MM.1S (cell line): ENCODE data around the gene NRG3.

Source experiments
- DNase-seq: peaks from one replicate; pipeline ENCODE4 v3.0.0-alpha.2; 2015
- H2AFZ ChIP-seq: fragments of 300-600 bp; sonication (generic); 2 replicates; pipeline ENCODE4 v1.6.0; 2016; ENCODE audit warnings: antibody characterized with exemption, low read length
- H3F3A ChIP-seq: fragments of 300-600 bp; sonication (generic); 2 replicates; pipeline ENCODE4 v1.6.1; 2016; ENCODE audit warnings: mild to moderate bottlenecking, antibody characterized with exemption, low read length, moderate library complexity, mixed read lengths; ENCODE audit not compliant: insufficient read depth
- H3K27ac ChIP-seq: fragments of 300-600 bp; sonication (generic); 2 replicates; pipeline ENCODE4 v1.5.1; 2016; ENCODE audit warnings: mild to moderate bottlenecking, low read length
- H3K27me3 ChIP-seq: fragments of 300-600 bp; sonication (generic); replicated peaks from 2 replicates; pipeline ENCODE4 v1.6.0; 2016; ENCODE audit warnings: low read length; ENCODE audit not compliant: insufficient read depth
- H3K36me3 ChIP-seq: fragments of 300-600 bp; sonication (generic); replicated peaks from 2 replicates; pipeline ENCODE4 v1.6.1; 2016; ENCODE audit warnings: mild to moderate bottlenecking, low read length, mixed read lengths; ENCODE audit not compliant: insufficient read depth
- H3K4me1 ChIP-seq: fragments of 300-600 bp; sonication (generic); 2 replicates; pipeline ENCODE4 v1.6.1; 2016; ENCODE audit warnings: low read length, mixed read lengths
- H3K4me2 ChIP-seq: fragments of 300-600 bp; sonication (generic); 2 replicates; pipeline ENCODE4 v1.6.0; 2016; ENCODE audit warnings: low read depth, low read length
- H3K4me3 ChIP-seq: fragments of 300-600 bp; sonication (generic); 2 replicates; pipeline ENCODE4 v1.5.1; 2016; ENCODE audit warnings: low read length, mixed read lengths
- H3K79me2 ChIP-seq: fragments of 300-600 bp; sonication (generic); 2 replicates; pipeline ENCODE4 v1.6.1; 2016; ENCODE audit warnings: mixed run types, low read length, mixed read lengths
- H3K9ac ChIP-seq: fragments of 300-600 bp; sonication (generic); 2 replicates; pipeline ENCODE4 v1.6.1; 2016; ENCODE audit warnings: low read length, mixed read lengths
- H3K9me2 ChIP-seq: fragments of 300-600 bp; sonication (generic); replicated peaks from 2 replicates; pipeline ENCODE4 v1.6.1; 2016; ENCODE audit warnings: mild to moderate bottlenecking, low read length, mixed read lengths; ENCODE audit not compliant: insufficient read depth
- H3K9me3 ChIP-seq: fragments of 300-600 bp; sonication (generic); replicated peaks from 2 replicates; pipeline ENCODE4 v1.6.1; 2016; ENCODE audit warnings: mild to moderate bottlenecking, low read length, mixed read lengths; ENCODE audit not compliant: insufficient read depth
- H4K20me1 ChIP-seq: fragments of 300-600 bp; sonication (generic); 2 replicates; pipeline ENCODE4 v1.6.1; 2016; ENCODE audit warnings: mild to moderate bottlenecking, low read length, moderate library complexity, mixed read lengths; ENCODE audit not compliant: insufficient read depth
- EZH2 ChIP-seq: fragments of 300-600 bp; sonication (generic); optimal IDR thresholded peaks from 2 replicates; pipeline ENCODE3; 2017; ENCODE audit warnings: low read depth, mild to moderate bottlenecking, antibody characterized with exemption, low read length, mixed read lengths
- EZH2phosphoT487 ChIP-seq: fragments of 300-600 bp; sonication (generic); IDR thresholded peaks from 2 replicates; pipeline ENCODE4 v1.6.1; 2018; ENCODE audit warnings: antibody characterized with exemption, low read length
- TF ChIP-seq, protein P1 (sequence below): fragments of 300-600 bp; sonication (generic); IDR thresholded peaks from 2 replicates; pipeline ENCODE4 v1.5.1; 2016; ENCODE audit warnings: antibody characterized with exemption, low read length, mixed read lengths

NRG3 gene

DNA sequence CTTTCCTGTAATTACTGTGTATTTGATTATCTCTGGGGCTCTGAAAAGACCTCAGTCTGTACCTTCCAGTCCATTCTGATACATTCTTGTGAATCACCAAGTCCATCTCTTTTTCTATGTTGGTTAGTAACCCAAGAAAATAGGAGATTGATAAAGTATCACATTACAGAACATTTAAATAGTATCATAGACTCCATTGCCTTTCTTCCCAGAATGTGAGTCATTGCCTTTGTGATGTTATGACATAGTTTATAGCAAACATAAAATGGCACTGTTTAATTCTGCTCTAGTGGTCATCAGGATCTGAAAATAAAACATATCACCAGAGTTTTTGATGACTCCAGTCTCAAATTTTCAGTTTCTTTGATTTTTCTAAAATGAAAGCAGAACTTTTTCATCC, 78.4 kb downstream of the NRG3 start:
- H3K4me1 ChIP-seq: peaks cover 11% of the 10 kb centered on the region
- no peaks in the 10 kb centered on the region for H4K20me1 ChIP-seq
- H3K27me3 ChIP-seq: no peaks in the 10 kb centered on the region
- no peak overlapping the region for H3K4me3 ChIP-seq
- no peaks in the 10 kb centered on the region for H3K36me3 ChIP-seq
- H3F3A ChIP-seq: no peaks in the 10 kb centered on the region
- peaks cover 3% of the 10 kb centered on the region; the same call in 1 of the 2 replicates for H3K79me2 ChIP-seq
- no peak overlapping the region for H2AFZ ChIP-seq
- DNase-seq: peak; percentile 29
- H3K27ac ChIP-seq: peak overlapping the region; percentile 0; the same call in 1 of the 2 replicates
- H3K9me3 ChIP-seq: no peaks in the 10 kb centered on the region
- no peak overlapping the region for H3K9ac ChIP-seq
- TF ChIP-seq, protein P1, sequence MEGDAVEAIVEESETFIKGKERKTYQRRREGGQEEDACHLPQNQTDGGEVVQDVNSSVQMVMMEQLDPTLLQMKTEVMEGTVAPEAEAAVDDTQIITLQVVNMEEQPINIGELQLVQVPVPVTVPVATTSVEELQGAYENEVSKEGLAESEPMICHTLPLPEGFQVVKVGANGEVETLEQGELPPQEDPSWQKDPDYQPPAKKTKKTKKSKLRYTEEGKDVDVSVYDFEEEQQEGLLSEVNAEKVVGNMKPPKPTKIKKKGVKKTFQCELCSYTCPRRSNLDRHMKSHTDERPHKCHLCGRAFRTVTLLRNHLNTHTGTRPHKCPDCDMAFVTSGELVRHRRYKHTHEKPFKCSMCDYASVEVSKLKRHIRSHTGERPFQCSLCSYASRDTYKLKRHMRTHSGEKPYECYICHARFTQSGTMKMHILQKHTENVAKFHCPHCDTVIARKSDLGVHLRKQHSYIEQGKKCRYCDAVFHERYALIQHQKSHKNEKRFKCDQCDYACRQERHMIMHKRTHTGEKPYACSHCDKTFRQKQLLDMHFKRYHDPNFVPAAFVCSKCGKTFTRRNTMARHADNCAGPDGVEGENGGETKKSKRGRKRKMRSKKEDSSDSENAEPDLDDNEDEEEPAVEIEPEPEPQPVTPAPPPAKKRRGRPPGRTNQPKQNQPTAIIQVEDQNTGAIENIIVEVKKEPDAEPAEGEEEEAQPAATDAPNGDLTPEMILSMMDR: no peak
- no peak for TF ChIP-seq EZH2phosphoT487
- no peak for TF ChIP-seq EZH2
- H3K9me2 ChIP-seq: no peaks in the 10 kb centered on the region
- H3K4me2 ChIP-seq: peak overlapping the region; percentile 33

DNA sequence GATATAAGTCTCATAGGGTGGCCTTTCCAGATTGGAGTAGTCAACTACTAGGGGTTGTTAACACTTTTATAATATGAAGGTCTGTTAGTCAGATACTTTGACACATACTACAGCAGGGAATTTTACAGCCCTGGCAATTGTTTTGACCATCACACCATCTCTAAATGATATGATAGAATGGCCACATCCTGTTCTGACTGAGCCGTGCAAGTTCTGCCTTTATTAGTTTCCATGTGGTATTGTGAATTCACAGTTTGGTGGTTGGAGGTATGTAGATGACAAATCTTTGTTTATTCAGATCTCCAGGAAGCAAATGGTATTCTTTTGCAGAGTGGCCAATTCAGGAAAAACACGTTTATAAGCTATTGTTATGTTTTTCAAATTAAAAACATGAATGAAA, 83.0 kb downstream of the NRG3 start:
- no peak for DNase-seq
- peaks cover 9% of the 10 kb centered on the region for H3K4me1 ChIP-seq
- H3F3A ChIP-seq: no peaks in the 10 kb centered on the region
- H3K27ac ChIP-seq: no peak overlapping the region
- no peaks in the 10 kb centered on the region for H3K27me3 ChIP-seq
- no peaks in the 10 kb centered on the region for H3K9me2 ChIP-seq
- H3K79me2 ChIP-seq: peaks cover 3% of the 10 kb centered on the region
- no peak overlapping the region for H2AFZ ChIP-seq
- H4K20me1 ChIP-seq: no peaks in the 10 kb centered on the region
- H3K4me2 ChIP-seq: no peak overlapping the region
- no peaks in the 10 kb centered on the region for H3K36me3 ChIP-seq
- H3K4me3 ChIP-seq: no peak overlapping the region
- H3K9ac ChIP-seq: no peak overlapping the region
- TF ChIP-seq, protein P1: no peak
- TF ChIP-seq EZH2: no peak
- no peak for TF ChIP-seq EZH2phosphoT487
- H3K9me3 ChIP-seq: no peaks in the 10 kb centered on the region

DNA sequence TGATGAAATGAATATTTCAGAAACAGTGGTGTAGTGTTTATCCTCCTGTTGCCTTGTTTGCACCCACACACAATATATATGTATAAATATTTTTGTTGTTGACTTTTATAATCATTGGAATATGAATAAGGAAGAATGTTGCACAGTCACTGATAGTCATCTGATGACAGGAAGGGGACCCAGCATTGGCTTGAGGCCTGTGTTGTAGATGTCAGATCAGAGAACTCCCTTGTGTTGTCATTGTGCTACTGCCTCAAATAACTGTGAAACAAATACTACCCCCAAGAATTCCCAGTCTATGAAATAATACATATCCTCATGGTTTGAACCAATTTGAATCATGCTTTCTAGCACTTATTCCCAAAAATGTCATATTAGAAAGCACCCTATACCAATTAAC, 84.0 kb downstream of the NRG3 start:
- Histone ChIP-seq H3K27ac (no peak overlapping the region), H3K9me3 (no peaks in the 10 kb centered on the region), H3F3A (no peaks in the 10 kb centered on the region), H3K4me2 (no peak overlapping the region), H3K4me1 (0 out of 2 replicates have a peak, but pooled peaks cover 5% of the 10 kb centered on the region), H3K79me2 (peaks cover 3% of the 10 kb centered on the region), H4K20me1 (no peaks in the 10 kb centered on the region), H3K9me2 (no peaks in the 10 kb centered on the region), H3K4me3 (no peak overlapping the region), H3K9ac (no peak overlapping the region), H2AFZ (no peak overlapping the region), H3K27me3 (no peaks in the 10 kb centered on the region), H3K36me3 (no peaks in the 10 kb centered on the region)
- TF ChIP-seq EZH2phosphoT487 (no peak), EZH2 (no peak)
- TF ChIP-seq, protein P1: no peak
- no peak for DNase-seq
